Choroid plexus epithelial cell (primary cell): ENCODE data around the gene OS9.

ENCODE experiments used
- DNase-seq: peaks from one replicate; pipeline ENCODE4 v3.0.0-alpha.2; 2010; ENCODE audit warnings: low read depth
- H3K4me3 ChIP-seq: 2 replicates; pipeline ENCODE4 v1.5.1; 2011; ENCODE audit warnings: low read depth, mild to moderate bottlenecking, control low read depth, low read length, moderate library complexity
- TF ChIP-seq, protein P1 (sequence below): conservative IDR thresholded peaks from 2 replicates; pipeline ENCODE4 v1.5.1; 2011; ENCODE audit warnings: low read depth, mild to moderate bottlenecking, control low read depth, inconsistent platforms, low read length, moderate library complexity

The OS9 gene

DNA sequence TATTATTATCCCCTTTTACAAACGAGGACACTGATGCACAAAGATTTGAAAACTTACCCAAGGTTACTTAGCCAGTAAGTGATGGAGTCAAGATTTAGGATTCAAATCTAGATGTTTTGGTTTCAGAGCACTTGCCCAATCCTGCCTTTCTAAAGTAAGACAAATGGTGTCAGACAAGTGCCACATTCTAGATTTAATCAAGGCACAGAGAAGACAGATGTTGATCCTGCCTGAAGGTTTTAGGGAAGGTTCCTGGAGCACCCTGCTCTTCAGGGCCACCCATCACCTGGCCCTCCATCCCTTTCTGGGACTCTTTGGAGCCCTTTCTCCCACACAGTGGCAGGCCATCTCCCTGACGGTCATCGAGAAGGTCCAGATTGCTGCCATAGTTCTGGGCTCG lies 63.8 kb downstream of the OS9 start:
- DNase-seq = no peak
- TF ChIP-seq, protein P1, sequence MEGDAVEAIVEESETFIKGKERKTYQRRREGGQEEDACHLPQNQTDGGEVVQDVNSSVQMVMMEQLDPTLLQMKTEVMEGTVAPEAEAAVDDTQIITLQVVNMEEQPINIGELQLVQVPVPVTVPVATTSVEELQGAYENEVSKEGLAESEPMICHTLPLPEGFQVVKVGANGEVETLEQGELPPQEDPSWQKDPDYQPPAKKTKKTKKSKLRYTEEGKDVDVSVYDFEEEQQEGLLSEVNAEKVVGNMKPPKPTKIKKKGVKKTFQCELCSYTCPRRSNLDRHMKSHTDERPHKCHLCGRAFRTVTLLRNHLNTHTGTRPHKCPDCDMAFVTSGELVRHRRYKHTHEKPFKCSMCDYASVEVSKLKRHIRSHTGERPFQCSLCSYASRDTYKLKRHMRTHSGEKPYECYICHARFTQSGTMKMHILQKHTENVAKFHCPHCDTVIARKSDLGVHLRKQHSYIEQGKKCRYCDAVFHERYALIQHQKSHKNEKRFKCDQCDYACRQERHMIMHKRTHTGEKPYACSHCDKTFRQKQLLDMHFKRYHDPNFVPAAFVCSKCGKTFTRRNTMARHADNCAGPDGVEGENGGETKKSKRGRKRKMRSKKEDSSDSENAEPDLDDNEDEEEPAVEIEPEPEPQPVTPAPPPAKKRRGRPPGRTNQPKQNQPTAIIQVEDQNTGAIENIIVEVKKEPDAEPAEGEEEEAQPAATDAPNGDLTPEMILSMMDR = no peak
- no peak overlapping the region for H3K4me3 ChIP-seq

DNA sequence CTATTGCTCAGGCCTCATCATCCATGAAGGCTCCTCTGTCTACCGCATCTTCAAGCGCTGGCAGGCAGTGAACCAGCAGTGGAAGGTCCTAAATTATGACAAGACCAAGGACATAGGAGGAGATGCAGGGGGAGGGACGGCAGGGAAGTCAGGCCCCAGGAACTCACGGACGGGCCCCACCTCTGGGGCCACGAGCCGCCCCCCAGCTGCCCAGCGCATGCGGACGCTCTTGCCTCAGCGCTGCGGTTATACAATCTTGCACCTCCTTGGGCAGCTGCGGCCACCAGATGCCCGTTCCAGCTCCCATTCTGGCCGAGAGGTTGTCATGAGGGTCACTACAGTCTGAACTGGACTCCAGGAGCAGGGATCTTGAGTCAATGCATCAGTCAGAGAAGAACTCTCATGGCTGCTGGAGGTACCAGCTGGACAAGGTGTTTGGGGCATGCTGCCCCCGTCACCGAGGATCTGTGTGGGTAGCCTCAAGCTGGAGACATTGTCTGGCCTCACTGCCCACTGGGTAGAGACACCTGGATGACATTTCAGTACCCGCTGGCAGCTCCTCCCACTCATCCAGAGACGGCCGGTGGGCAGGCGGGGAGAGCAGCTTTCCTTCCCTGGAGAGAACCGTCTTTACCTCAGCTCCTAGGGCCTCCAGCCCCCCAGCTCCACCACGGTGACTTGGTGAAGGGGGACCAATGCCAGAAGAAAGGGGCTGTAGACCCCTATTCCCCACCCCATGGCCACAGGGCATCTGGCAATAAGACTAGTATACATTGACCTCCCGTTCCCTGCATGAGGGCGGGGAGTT lies 64.8 kb downstream of the OS9 start:
- no peak overlapping the region for H3K4me3 ChIP-seq
- DNase-seq = no peak
- TF ChIP-seq, protein P1 = no peak

DNA sequence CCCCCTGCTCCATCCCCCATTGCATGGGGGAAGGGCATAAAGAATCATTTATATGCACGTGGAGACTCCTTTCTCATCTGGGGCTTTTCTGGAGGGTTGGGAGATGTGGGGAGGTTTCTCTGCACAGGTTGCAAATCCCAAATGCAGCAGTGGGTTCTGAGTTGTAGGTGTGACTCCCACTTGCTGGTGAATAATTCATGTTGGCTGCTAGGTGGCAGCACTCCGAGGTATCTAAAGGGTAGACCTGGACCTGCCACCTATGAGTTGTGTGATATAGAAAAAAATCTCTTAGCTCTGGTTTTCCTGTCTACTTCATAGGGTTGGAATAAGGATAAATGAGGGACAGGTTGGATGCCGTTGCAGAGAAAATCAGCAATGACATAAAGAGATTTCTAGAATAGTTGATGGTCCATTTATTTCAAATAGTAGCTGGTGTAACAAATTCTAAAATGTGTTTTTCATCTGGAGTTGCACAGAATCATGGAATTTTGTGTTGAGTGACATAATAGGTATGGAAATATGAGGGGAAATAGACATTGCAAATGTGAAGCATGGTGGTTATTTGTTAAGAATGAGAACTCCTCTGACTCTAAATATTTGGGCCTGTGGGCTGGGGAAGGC lies 65.5 kb downstream of the OS9 start:
- TF ChIP-seq, protein P1 = peak; percentile 70
- H3K4me3 ChIP-seq = no peak overlapping the region
- DNase-seq = peak; percentile 55

DNA sequence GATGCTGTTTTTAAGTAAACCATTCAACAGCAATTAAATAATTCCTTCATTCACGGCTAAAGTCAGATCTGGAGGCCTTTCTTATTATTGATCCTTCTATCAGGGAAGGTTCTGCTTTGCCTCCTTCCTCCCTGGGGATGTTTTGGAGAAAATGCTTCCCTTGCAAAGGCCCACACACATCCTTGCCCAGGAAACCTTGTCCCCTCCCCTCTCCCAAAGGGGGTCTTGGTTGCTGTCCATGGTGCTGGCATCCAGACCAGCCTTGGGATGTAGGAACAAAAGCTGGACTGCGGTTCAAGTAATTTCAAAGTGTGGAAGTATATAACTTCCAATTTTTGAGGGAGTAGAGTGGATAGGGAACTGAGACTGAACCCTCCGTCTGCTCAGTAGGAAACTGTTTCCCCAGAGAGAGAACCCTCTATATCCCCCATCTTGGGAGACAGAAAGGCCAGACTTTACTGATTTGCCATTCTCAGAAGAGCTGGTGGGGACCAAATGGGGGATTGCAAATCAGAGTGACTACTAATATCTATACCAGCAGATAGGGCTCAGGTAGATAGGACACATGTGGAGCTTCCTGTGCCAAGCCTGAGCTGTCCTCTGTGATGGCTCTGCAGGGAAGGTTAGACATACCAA lies 66.5 kb downstream of the OS9 start:
- DNase-seq = no peak
- TF ChIP-seq, protein P1 = no peak
- H3K4me3 ChIP-seq = no peak overlapping the region

DNA sequence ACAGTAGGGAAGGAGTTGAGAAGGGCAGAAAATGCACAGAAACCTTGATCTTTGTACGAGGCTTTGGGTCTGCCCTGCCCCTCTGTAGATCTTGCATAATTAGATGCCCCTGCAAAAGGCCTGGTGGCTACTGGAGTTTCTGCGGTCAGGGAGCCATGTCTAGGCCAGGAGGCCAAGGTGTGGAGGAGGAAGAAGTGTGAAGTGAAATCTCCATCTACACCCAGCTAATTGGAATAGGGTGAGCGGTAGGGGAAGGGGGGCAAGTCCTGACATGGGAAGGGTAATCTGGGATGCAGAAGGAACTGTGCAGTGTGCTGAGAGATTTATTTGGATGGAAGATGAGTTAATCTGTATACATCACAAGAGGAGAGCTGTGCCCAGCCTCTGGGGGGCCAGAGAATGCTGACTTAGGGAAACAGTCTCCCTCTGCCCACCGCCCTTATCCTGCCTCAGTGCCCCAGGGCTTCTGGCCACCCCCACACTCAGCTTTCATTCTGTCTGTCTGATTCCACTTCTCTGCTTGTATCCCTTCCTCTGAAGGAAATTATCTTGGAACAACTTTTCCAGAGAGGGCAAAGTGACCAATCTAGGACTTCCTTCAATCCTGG lies 67.6 kb downstream of the OS9 start:
- DNase-seq = no peak
- no peak overlapping the region for H3K4me3 ChIP-seq
- TF ChIP-seq, protein P1 = no peak

DNA sequence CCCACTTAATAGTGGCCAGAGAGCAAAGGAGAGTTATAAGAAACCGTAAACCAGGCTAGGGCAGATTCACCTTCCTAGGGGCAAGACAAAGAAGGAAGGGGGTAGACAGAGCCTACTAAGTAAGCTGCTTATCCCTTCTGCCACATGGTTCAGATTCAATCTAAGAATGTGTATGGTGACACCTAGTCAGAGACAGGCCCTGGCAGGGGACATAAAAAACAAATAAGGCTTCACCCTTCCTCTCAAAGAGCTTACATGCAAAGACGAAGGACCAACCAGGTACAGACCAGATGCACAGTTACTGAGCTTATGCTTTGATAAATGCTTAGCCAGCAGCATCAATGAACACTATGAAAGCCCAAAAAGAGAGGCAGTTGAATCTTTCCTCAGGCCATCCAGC lies 68.5 kb downstream of the OS9 start:
- TF ChIP-seq, protein P1 = no peak
- no peak overlapping the region for H3K4me3 ChIP-seq
- no peak for DNase-seq
